ENCODE measurements around the gene ATRNL1. TPM values are rescaled to one million over a fixed set of nuclear protein-coding genes. Genes with fewer than 3 reads are reported as not detected.
"Not testable (repeated sequence)": the region's sequence is repeated elsewhere in the genome, so short reads cannot be mapped to it uniquely, and the experiment has no call there.

ATRNL1 gene
- total RNA-seq, 1 experiment from 2014 or later, result not detected

- no peak overlapping the region for H3K4me2 ChIP-seq (ENCODE audit: low read length)
- H3K9ac ChIP-seq (ENCODE audit: low read length), result no peak overlapping the region
- H3K9me3 ChIP-seq (ENCODE audit: low read length), result no peaks in the 10 kb centered on the region
- ChIA-PET CTCF (no interaction called here), POLR2A (ENCODE audit: unreplicated experiment) (no interaction called here)
- no peaks in the 10 kb centered on the region for H4K20me1 ChIP-seq (ENCODE audit: low read length)
- peaks cover 70% of the 10 kb centered on the region for H3K27me3 ChIP-seq (ENCODE audit: low read length)
- H3K79me2 ChIP-seq (ENCODE audit: low read length), result no peaks in the 10 kb centered on the region
- H3F3A ChIP-seq (ENCODE audit: low read length, unreplicated experiment), result no peaks in the 10 kb centered on the region
- H3K4me1 ChIP-seq (ENCODE audit: insufficient read depth, low read length), result no peaks in the 10 kb centered on the region
- no peaks in the 10 kb centered on the region for H3K9me2 ChIP-seq (replicated peaks; ENCODE audit: low read length)
- ATAC-seq (no peak), DNase-seq (no peak)
- H2AFZ ChIP-seq (ENCODE audit: low read length), result no peak overlapping the region
- intact Hi-C loops (cut with micrococcal nuclease), result no loop called here
- H3K36me3 ChIP-seq (ENCODE audit: low read depth, low read length), result no peaks in the 10 kb centered on the region
- BruUV-seq (replicated peaks), result no TSS peak
- TF ChIP-seq EZH2 (IDR thresholded peaks at IDR 0.05; ENCODE audit: low read length, unreplicated experiment) (no peak), EZH2phosphoT487 (IDR thresholded peaks at IDR 0.05; ENCODE audit: borderline replicate concordance, low read length) (peak; percentile 42; the same call in 1 of the 2 replicates)
- H3K27ac ChIP-seq (ENCODE audit: low read length), result no peak overlapping the region
- no peak overlapping the region for H3K4me3 ChIP-seq (ENCODE audit: low read length)
These were observed 1.4 kb downstream of the ATRNL1 start for GRCh38 chr10:115094416-115095140.

- no TSS peak for BruUV-seq (replicated peaks)
- H3F3A ChIP-seq (ENCODE audit: low read length, unreplicated experiment), result no peaks in the 10 kb centered on the region
- H3K9me3 ChIP-seq (ENCODE audit: low read length), result no peaks in the 10 kb centered on the region
- no peaks in the 10 kb centered on the region for H3K36me3 ChIP-seq (ENCODE audit: low read depth, low read length)
- no peaks in the 10 kb centered on the region for H4K20me1 ChIP-seq (ENCODE audit: low read length)
- no peaks in the 10 kb centered on the region for H3K4me1 ChIP-seq (ENCODE audit: insufficient read depth, low read length)
- ChIA-PET CTCF (no interaction called here), POLR2A (ENCODE audit: unreplicated experiment) (no interaction called here)
- H3K9ac ChIP-seq (ENCODE audit: low read length), result no peak overlapping the region
- no peak overlapping the region for H2AFZ ChIP-seq (ENCODE audit: low read length)
- H3K27me3 ChIP-seq (ENCODE audit: low read length), result peaks cover 61% of the 10 kb centered on the region
- no peak overlapping the region for H3K27ac ChIP-seq (ENCODE audit: low read length)
- no peaks in the 10 kb centered on the region for H3K79me2 ChIP-seq (ENCODE audit: low read length)
- ATAC-seq, result no peak
- no peak overlapping the region for H3K4me3 ChIP-seq (ENCODE audit: low read length)
- TF ChIP-seq EZH2 (IDR thresholded peaks at IDR 0.05; ENCODE audit: low read length, unreplicated experiment), result no peak
- no peak for TF ChIP-seq CTCF (conservative IDR thresholded peaks at IDR 0.05; ENCODE audit: low read depth, low read length)
- TF ChIP-seq EZH2phosphoT487 (IDR thresholded peaks at IDR 0.05; ENCODE audit: borderline replicate concordance, low read length), result no peak
- H3K4me2 ChIP-seq (ENCODE audit: low read length), result no peak overlapping the region
- intact Hi-C loops (cut with micrococcal nuclease), result no loop called here
- no peaks in the 10 kb centered on the region for H3K9me2 ChIP-seq (replicated peaks; ENCODE audit: low read length)
- no peak for DNase-seq
These were observed 2.6 kb downstream of the ATRNL1 start for GRCh38 chr10:115095758-115096157.

- no peak overlapping the region for H3K9ac ChIP-seq (ENCODE audit: low read length)
- no peak overlapping the region for H2AFZ ChIP-seq (ENCODE audit: low read length)
- no peaks in the 10 kb centered on the region for H4K20me1 ChIP-seq (ENCODE audit: low read length)
- no peaks in the 10 kb centered on the region for H3K36me3 ChIP-seq (ENCODE audit: low read depth, low read length)
- DNase-seq (no peak), ATAC-seq (no peak)
- TF ChIP-seq EZH2 (IDR thresholded peaks at IDR 0.05; ENCODE audit: low read length, unreplicated experiment) (no peak), EZH2phosphoT487 (IDR thresholded peaks at IDR 0.05; ENCODE audit: borderline replicate concordance, low read length) (no peak), CTCF (conservative IDR thresholded peaks at IDR 0.05; ENCODE audit: low read depth, low read length) (no peak)
- H3K4me1 ChIP-seq (ENCODE audit: insufficient read depth, low read length), result no peaks in the 10 kb centered on the region
- H3K79me2 ChIP-seq (ENCODE audit: low read length), result no peaks in the 10 kb centered on the region
- H3K9me3 ChIP-seq (ENCODE audit: low read length), result no peaks in the 10 kb centered on the region
- no peaks in the 10 kb centered on the region for H3F3A ChIP-seq (ENCODE audit: low read length, unreplicated experiment)
- H3K27ac ChIP-seq (ENCODE audit: low read length), result no peak overlapping the region
- no TSS peak for BruUV-seq (replicated peaks)
- no peak overlapping the region for H3K4me3 ChIP-seq (ENCODE audit: low read length)
- POLR2A ChIA-PET (ENCODE audit: unreplicated experiment), result no interaction called here
- intact Hi-C loops (cut with micrococcal nuclease), result no loop called here
- no peaks in the 10 kb centered on the region for H3K9me2 ChIP-seq (replicated peaks; ENCODE audit: low read length)
- peaks cover 8% of the 10 kb centered on the region for H3K27me3 ChIP-seq (ENCODE audit: low read length)
- H3K4me2 ChIP-seq (ENCODE audit: low read length), result no peak overlapping the region
- CTCF ChIA-PET, result no interaction called here
These were observed 10.5 kb downstream of the ATRNL1 start for GRCh38 chr10:115103700-115104099.

GRCh38 chr10:115105411-115105810, 12.2 kb downstream of the ATRNL1 start:
- H3K4me1 ChIP-seq (ENCODE audit: insufficient read depth, low read length); H3K9ac ChIP-seq (ENCODE audit: low read length); H3K27me3 ChIP-seq (ENCODE audit: low read length); H3K36me3 ChIP-seq (ENCODE audit: low read depth, low read length); H2AFZ ChIP-seq (ENCODE audit: low read length); H3K27ac ChIP-seq (ENCODE audit: low read length); H3K79me2 ChIP-seq (ENCODE audit: low read length); H3K4me2 ChIP-seq (ENCODE audit: low read length); CTCF ChIA-PET; BruUV-seq (replicated peaks); DNase-seq; POLR2A ChIA-PET (ENCODE audit: unreplicated experiment); H3F3A ChIP-seq (ENCODE audit: low read length, unreplicated experiment); H3K9me3 ChIP-seq (ENCODE audit: low read length); intact Hi-C loops (cut with micrococcal nuclease); ATAC-seq; H3K4me3 ChIP-seq (ENCODE audit: low read length); H3K9me2 ChIP-seq (replicated peaks; ENCODE audit: low read length); H4K20me1 ChIP-seq (ENCODE audit: low read length): not testable (repeated sequence)
